Naive thymus-derived CD4-positive, alpha-beta T cell (primary cell): ENCODE data around the gene GLCCI1. TPM values are rescaled to one million over a fixed set of nuclear protein-coding genes. Genes with fewer than 3 reads are reported as not detected.
"Not testable (repeated sequence)": the region's sequence is repeated elsewhere in the genome, so short reads cannot be mapped to it uniquely, and the experiment has no call there.

Source experiments
- ATAC-seq: fragments of 150-1000 bp; cut with Tn5 transposase; 2 replicates; pipeline ENCODE4 v1.10.0; 2021; ENCODE audit warnings: mild to moderate bottlenecking, moderate library complexity
- CTCF ChIA-PET: fragments of 350-600 bp; sonication (Branson Sonifier 250); formaldehyde crosslinking; loops from one replicate; lab custom pipeline; 2021; ENCODE audit warnings: antibody characterized with exemption; lab: Charles Lee
- POLR2A ChIA-PET: fragments of 350-600 bp; sonication (Branson Sonifier 250); formaldehyde crosslinking; loops from one replicate; lab custom pipeline; 2021; ENCODE audit warnings: antibody characterized with exemption, inconsistent platforms; lab: Charles Lee
- DNase-seq, 9 donors: peaks; one replicate each; pipeline versions ENCODE4 v3.0.0 to v3.0.0-alpha.2; 2020 to 2022; ENCODE audit warnings: mixed read lengths in 1 of 9
- H3K27ac ChIP-seq: one replicate; pipeline ENCODE4 v1.7.0; 2013; ENCODE audit warnings: mild to moderate bottlenecking, low read depth, low read length, moderate library complexity
- H3K27me3 ChIP-seq, 2 donors: one replicate each; pipeline ENCODE4 v1.7.0; 2013; ENCODE audit warnings: low read length in 2 of 2, mild to moderate bottlenecking in 2 of 2, moderate library complexity in 2 of 2; ENCODE audit not compliant: control insufficient read depth in 2 of 2, insufficient read depth in 2 of 2
- H3K36me3 ChIP-seq, 3 experiments: 1 replicate in 2 of 3; 2 replicates in 1 of 3; pipeline ENCODE4 v1.7.0; 2013; ENCODE audit warnings: low read length in 3 of 3, mild to moderate bottlenecking in 3 of 3, moderate library complexity in 1 of 3; ENCODE audit not compliant: insufficient read depth in 3 of 3, control insufficient read depth in 2 of 3
- H3K4me1 ChIP-seq, 2 donors: one replicate each; pipeline ENCODE4 v1.7.0; 2013; ENCODE audit warnings: low read length in 2 of 2, mild to moderate bottlenecking in 2 of 2, moderate library complexity in 1 of 2; ENCODE audit not compliant: control insufficient read depth in 2 of 2, insufficient read depth in 2 of 2
- H3K4me3 ChIP-seq: 2 replicates; pipeline ENCODE4 v1.7.0; 2013; ENCODE audit warnings: mild to moderate bottlenecking, low read length
- H3K9me3 ChIP-seq, 3 experiments: 1 replicate in 2 of 3; 2 replicates in 1 of 3; pipeline ENCODE4 v1.7.0; 2013; ENCODE audit warnings: low read length in 3 of 3; ENCODE audit not compliant: control insufficient read depth in 2 of 3
- H3K27ac Mint-ChIP-seq, 9 donors: one replicate each; pipeline ENCODE4 v1.8.0; 2020 to 2022; ENCODE audit warnings: mixed read lengths in 9 of 9, mild to moderate bottlenecking in 8 of 9, moderate library complexity in 5 of 9, inconsistent platforms in 2 of 9
- H3K27me3 Mint-ChIP-seq, 5 donors: one replicate each; pipeline ENCODE4 v1.8.0; 2021 to 2022; ENCODE audit warnings: mixed read lengths in 5 of 5, mild to moderate bottlenecking in 1 of 5
- H3K36me3 Mint-ChIP-seq, 5 donors: one replicate each; pipeline ENCODE4 v1.8.0; 2020 to 2022; ENCODE audit warnings: mixed read lengths in 5 of 5, mild to moderate bottlenecking in 3 of 5, inconsistent platforms in 1 of 5
- H3K4me1 Mint-ChIP-seq, 7 donors: one replicate each; pipeline ENCODE4 v1.8.0; 2020 to 2022; ENCODE audit warnings: mixed read lengths in 7 of 7, mild to moderate bottlenecking in 3 of 7, inconsistent platforms in 1 of 7
- H3K4me3 Mint-ChIP-seq, 10 donors: one replicate each; pipeline ENCODE4 v1.8.0; 2020 to 2022; ENCODE audit warnings: mild to moderate bottlenecking in 10 of 10, mixed read lengths in 10 of 10, moderate library complexity in 6 of 10, inconsistent platforms in 2 of 10
- H3K9me3 Mint-ChIP-seq, 11 donors: one replicate each; pipeline ENCODE4 v1.8.0; 2020 to 2022; ENCODE audit warnings: mixed read lengths in 11 of 11, mild to moderate bottlenecking in 4 of 11, inconsistent platforms in 1 of 11, moderate library complexity in 1 of 11
- intact Hi-C, 2 donors: fragments of 100-400 bp; cut with micrococcal nuclease; formaldehyde crosslinking; loops; one replicate each; pipeline ENCODE4 v1.15.1; 2023
- polyA plus RNA-seq, 2 donors: library from polyadenylated mRNA; unstranded; fragments of 300-500 nt; fragmentation: Illumina TruSeq; gene quantifications; one replicate each; pipeline ENCODE4 v1.2.3, GENCODE V29; 2021
- total RNA-seq, 6 experiments: library from RNA in 5 of 6; stranded (reverse) in 5 of 6; gene quantifications; 1 replicate in 5 of 6; 2 replicates in 1 of 6; pipeline ENCODE4 v1.2.3 and lab custom pipeline; 2021 to 2026

Gene GLCCI1
- total and polyA plus RNA-seq, 7 experiments from 2014 or later = 6.9 to 43.1 (median 26.5) TPM

GRCh38 chr7:7995348-7995747, 26.8 kb downstream of the GLCCI1 start:
- CTCF ChIA-PET, H3K36me3 ChIP-seq, H3K27me3 ChIP-seq, ATAC-seq, H3K27ac ChIP-seq, DNase-seq, intact Hi-C loops, H3K4me3 ChIP-seq, H3K27me3 Mint-ChIP-seq, H3K4me3 Mint-ChIP-seq: not testable (repeated sequence)
- Mint-ChIP-seq H3K36me3 (peaks cover 9 to 34% (median 23%) of the 10 kb centered on the region in 5 donors), H3K27ac (peak overlapping the region in 3 of 9 donors; percentile 23 to 46 (median 25)), H3K9me3 (peaks cover 3 to 42% (median 20%) of the 10 kb centered on the region in 11 donors), H3K4me1 (peaks cover 6 to 39% (median 25%) of the 10 kb centered on the region in 7 donors)
- POLR2A ChIA-PET = interaction anchor here (2.3 kb wide), 1 partner anchor 26 kb away, joined by 11 read pairs; the partner anchor contains the start of gene GLCCI1
- H3K9me3 ChIP-seq = peaks cover 0 to 11% (median 0%) of the 10 kb centered on the region in 3 experiments
- H3K4me1 ChIP-seq = peaks cover 0 to 18% of the 10 kb centered on the region in 2 donors

- peaks cover 0 to 11% of the 10 kb centered on the region in 2 donors for H3K4me1 ChIP-seq
- intact Hi-C loops = no loop called here
- Mint-ChIP-seq H3K4me3 (peak overlapping the region in 1 of 10 donors; percentile 7), H3K4me1 (peaks cover 6 to 27% (median 17%) of the 10 kb centered on the region in 7 donors), H3K9me3 (peaks cover 3 to 50% (median 19%) of the 10 kb centered on the region in 11 donors), H3K36me3 (peaks cover 9 to 41% (median 29%) of the 10 kb centered on the region in 5 donors), H3K27me3 (no peaks in the 10 kb centered on the region), H3K27ac (peak overlapping the region in 5 of 9 donors; percentile 6 to 44 (median 19))
- ATAC-seq (no peak), DNase-seq (no peak)
- no peak overlapping the region for H3K27ac ChIP-seq
- no peaks in the 10 kb centered on the region for H3K36me3 ChIP-seq
- ChIA-PET CTCF (interaction anchor here (0.7 kb wide), 1 partner anchor 305 kb away, joined by 3 read pairs; no protein-coding TSS in a partner anchor), POLR2A (interaction anchor here (1.2 to 2.3 kb wide), 2 partner anchors 20 to 27 kb away, joined by 3 to 11 read pairs; partner anchors contain the start of gene GLCCI1)
- no peak overlapping the region for H3K4me3 ChIP-seq
- no peaks in the 10 kb centered on the region for H3K27me3 ChIP-seq
- H3K9me3 ChIP-seq = peaks cover 0 to 11% (median 0%) of the 10 kb centered on the region in 3 experiments
These were observed 28.0 kb downstream of the GLCCI1 start for GRCh38 chr7:7996568-7996967.

GRCh38 chr7:8000315-8000941, 31.8 kb downstream of the GLCCI1 start:
- ChIA-PET CTCF (interaction anchor here (1.4 kb wide), 1 partner anchor 9 kb away, joined by 4 read pairs; no protein-coding TSS in a partner anchor), POLR2A (interaction anchor here (1.0 to 1.2 kb wide), 3 partner anchors 11 to 30 kb away, joined by 3 read pairs; no protein-coding TSS in a partner anchor)
- H3K4me3 ChIP-seq = no peak overlapping the region
- no peak for DNase-seq
- intact Hi-C loops = no loop called here
- peaks cover 0 to 38% (median 30%) of the 10 kb centered on the region in 5 donors for H3K36me3 Mint-ChIP-seq
- H3K27ac Mint-ChIP-seq = no peak overlapping the region
- H3K9me3 Mint-ChIP-seq = peaks cover 0 to 28% (median 13%) of the 10 kb centered on the region in 11 donors
- H3K27ac ChIP-seq = no peak overlapping the region
- H3K27me3 Mint-ChIP-seq = no peaks in the 10 kb centered on the region
- no peaks in the 10 kb centered on the region for H3K27me3 ChIP-seq
- H3K4me1 Mint-ChIP-seq = peaks cover 6 to 41% (median 20%) of the 10 kb centered on the region in 7 donors
- H3K4me3 Mint-ChIP-seq = no peak overlapping the region
- peaks cover 0 to 9% (median 0%) of the 10 kb centered on the region in 3 experiments for H3K36me3 ChIP-seq
- H3K9me3 ChIP-seq = no peaks in the 10 kb centered on the region
- peaks cover 0 to 11% of the 10 kb centered on the region in 2 donors for H3K4me1 ChIP-seq
- no peak for ATAC-seq

GRCh38 chr7:8003077-8003476, 34.5 kb downstream of the GLCCI1 start:
- Histone ChIP-seq H3K36me3 (peaks cover 0 to 26% (median 0%) of the 10 kb centered on the region in 3 experiments), H3K4me3 (no peak overlapping the region), H3K4me1 (no peaks in the 10 kb centered on the region), H3K27me3 (no peaks in the 10 kb centered on the region), H3K27ac (no peak overlapping the region), H3K9me3 (no peaks in the 10 kb centered on the region)
- no peak for ATAC-seq
- no peak for DNase-seq
- intact Hi-C loops = no loop called here
- peak overlapping the region in 5 of 9 donors; percentile 7 to 48 (median 32) for H3K27ac Mint-ChIP-seq
- POLR2A ChIA-PET = interaction anchor here (0.7 kb wide), 1 partner anchor 189 kb away, joined by 3 read pairs; no protein-coding TSS in a partner anchor
- H3K4me1 Mint-ChIP-seq = peaks cover 4 to 24% (median 14%) of the 10 kb centered on the region in 7 donors
- H3K4me3 Mint-ChIP-seq = no peak overlapping the region
- CTCF ChIA-PET = no interaction called here
- no peaks in the 10 kb centered on the region for H3K27me3 Mint-ChIP-seq
- peaks cover 3 to 53% (median 48%) of the 10 kb centered on the region in 5 donors for H3K36me3 Mint-ChIP-seq
- peaks cover 0 to 27% (median 13%) of the 10 kb centered on the region in 11 donors for H3K9me3 Mint-ChIP-seq

GRCh38 chr7:8005279-8005678, 36.7 kb downstream of the GLCCI1 start:
- CTCF ChIA-PET = interaction anchor here (0.6 to 0.7 kb wide), 3 partner anchors 13 to 215 kb away, joined by 3 to 4 read pairs (median 3); no protein-coding TSS in a partner anchor

GRCh38 chr7:8014399-8014798, 45.8 kb downstream of the GLCCI1 start:
- Mint-ChIP-seq H3K9me3 (no peaks in the 10 kb centered on the region), H3K27me3 (no peaks in the 10 kb centered on the region), H3K27ac (peak overlapping the region in 8 of 9 donors; percentile 81 to 91 (median 88)), H3K4me3 (peak overlapping the region in 9 of 10 donors; percentile 41 to 79 (median 70)), H3K4me1 (peaks cover 4 to 54% (median 34%) of the 10 kb centered on the region in 7 donors), H3K36me3 (peaks cover 5 to 26% (median 19%) of the 10 kb centered on the region in 5 donors)
- no peak overlapping the region for H3K27ac ChIP-seq
- H3K9me3 ChIP-seq = no peaks in the 10 kb centered on the region
- ATAC-seq = no peak
- POLR2A ChIA-PET = interaction anchor here (1.7 kb wide), 1 partner anchor 45 kb away, joined by 15 read pairs; the partner anchor contains the start of gene GLCCI1
- peaks cover 26 to 42% of the 10 kb centered on the region in 2 donors for H3K4me1 ChIP-seq
- peaks cover 0 to 5% (median 0%) of the 10 kb centered on the region in 3 experiments for H3K36me3 ChIP-seq
- no peak overlapping the region for H3K4me3 ChIP-seq
- H3K27me3 ChIP-seq = no peaks in the 10 kb centered on the region
- DNase-seq = no peak
- intact Hi-C loops = loop anchor here in 1 of 2 donors (2.0 kb wide), 2 partner anchors 14 to 176 kb away; no protein-coding TSS in a partner anchor
- CTCF ChIA-PET = no interaction called here

More at GRCh38 chr7:8005279-8005678, 36.7 kb downstream of the GLCCI1 start:
- DNase-seq (no peak), ATAC-seq (no peak)
- Mint-ChIP-seq H3K27me3 (no peaks in the 10 kb centered on the region), H3K4me1 (peaks cover 4 to 28% (median 20%) of the 10 kb centered on the region in 7 donors), H3K9me3 (peaks cover 0 to 20% (median 10%) of the 10 kb centered on the region in 11 donors), H3K36me3 (peaks cover 3 to 59% (median 45%) of the 10 kb centered on the region in 5 donors), H3K4me3 (no peak overlapping the region), H3K27ac (peak overlapping the region in 3 of 9 donors; percentile 2 to 20 (median 14))
- H3K27me3 ChIP-seq = no peaks in the 10 kb centered on the region
- H3K4me1 ChIP-seq = no peaks in the 10 kb centered on the region
- no peak overlapping the region for H3K4me3 ChIP-seq
- peaks cover 0 to 30% (median 0%) of the 10 kb centered on the region in 3 experiments for H3K36me3 ChIP-seq
- no peaks in the 10 kb centered on the region for H3K9me3 ChIP-seq
- intact Hi-C loops = loop anchor here in 1 of 2 donors (2.0 kb wide), 1 partner anchor 14 kb away; no protein-coding TSS in a partner anchor
- POLR2A ChIA-PET = no interaction called here
- no peak overlapping the region for H3K27ac ChIP-seq
